Adrenal gland (tissue), 19 donors: ENCODE results near the gene NRAP. TPM values are rescaled to one million over a fixed set of nuclear protein-coding genes. Genes with fewer than 3 reads are reported as not detected.

Experiments
- DNase-seq, 7 donors: peaks; one replicate each; pipeline ENCODE4 v3.0.0-alpha.2; 2019 to 2020
- H3K27ac ChIP-seq, 5 donors: fragments of 200-600 bp; sonication (generic) in 4 of 5; 1 replicate in 3 of 5; 2 replicates in 2 of 5; pipeline versions ENCODE4 v1.5.1 to v1.8.0; 2016 to 2020; ENCODE audit warnings: mild to moderate bottlenecking in 1 of 5
- H3K27me3 ChIP-seq: fragments of 200-600 bp; 2 replicates; pipeline ENCODE4 v1.8.0; 2021
- H3K36me3 ChIP-seq, 2 donors: fragments of 200-600 bp; replicated peaks in 1 of 2; 1 replicate in 1 of 2; 2 replicates in 1 of 2; pipeline versions ENCODE4 v1.5.1 to v1.8.0; 2018 to 2022
- H3K4me1 ChIP-seq, 2 donors: fragments of 200-600 bp; replicated peaks in 1 of 2; 1 replicate in 1 of 2; 2 replicates in 1 of 2; pipeline versions ENCODE4 v1.5.1 to v1.8.0; 2018 to 2021
- H3K4me3 ChIP-seq, 4 donors: fragments of 200-600 bp; sonication (generic) in 3 of 4; one replicate each; pipeline ENCODE4 v1.5.1; 2016 to 2018
- H3K9me3 ChIP-seq, 3 donors: fragments of 200-600 bp; sonication (generic) in 1 of 3; replicated peaks in 1 of 3; 1 replicate in 2 of 3; 2 replicates in 1 of 3; pipeline versions ENCODE4 v1.5.1 to v1.8.0; 2016 to 2021
- CTCF ChIP-seq, 6 experiments: fragments of 450-650 bp in 4 of 6; fragments of 200-600 bp in 2 of 6; sonication (generic) in 1 of 6; IDR thresholded peaks; 1 replicate in 5 of 6; 2 replicates in 1 of 6; pipeline versions ENCODE4 v1.5.1 to v1.8.0; 2016 to 2021; ENCODE audit warnings: antibody characterized with exemption in 6 of 6, mild to moderate bottlenecking in 2 of 6, moderate library complexity in 1 of 6
- POLR2A ChIP-seq, 2 donors: fragments of 450-650 bp; IDR thresholded peaks; one replicate each; pipeline ENCODE4 v1.6.1; 2017; ENCODE audit warnings: antibody characterized with exemption in 2 of 2, mild to moderate bottlenecking in 2 of 2, moderate library complexity in 1 of 2
- WGBS, 4 donors: extraction: QIAGEN DNeasy Blood & Tissue Kit in 2 of 4; methylation state at CpG; one replicate each; pipeline versions ENCODE4 v1.1.5 to v1.1.7; 2013 to 2017; 5-methylcytosine and 5-hydroxymethylcytosine counted together
- intact Hi-C, 2 donors: fragments of 100-400 bp; cut with DNase I; formaldehyde crosslinking; loops; one replicate each; pipeline versions ENCODE4 v1.14.1 to v1.15.0; 2022 to 2023
- long read RNA-seq, 10 donors: library from polyadenylated mRNA in 3 of 10; unstranded in 2 of 10; stranded (forward) in 1 of 10; transcript quantifications; one replicate each; pipeline ENCODE4 v2.0.0 and lab custom pipeline, GENCODE V29; 2021 to 2026
- polyA plus RNA-seq, 3 donors: library from polyadenylated mRNA; stranded (reverse); fragments of 200-250 nt in 2 of 3; fragments of 350-450 nt in 1 of 3; fragmentation: Illumina TruSeq in 1 of 3; extraction: RNeasy Lipid Tissue Mini Kit (QIAGEN cat#74804) in 1 of 3; gene quantifications; one replicate each; pipeline ENCODE4 v1.2.3, GENCODE V29; 2013 to 2014
- total RNA-seq, 9 donors: library from RNA; depleted of rRNA in 4 of 9; stranded (reverse); fragments of >200 nt in 4 of 9; fragments of 120-200 nt in 1 of 9; fragmentation: NEBNext Ultra II Directional in 1 of 9; extraction: Animal tissue kit (Norgen Biotek cat#: 25700) in 1 of 9; gene quantifications; one replicate each; pipeline versions ENCODE4 v1.1.0 to v1.2.4, GENCODE V29; 2013 to 2023
- donor health status: healthy with polysubstance abuse.
- donor health status: Bipolar disorder and iron deficiency.
- donor health status: DM: yes; HTN: yes; CAD: no.
- donor health status: DM: no; HTN: no; CAD: no.
- donor health status: DM: no; HTN: no; CAD: no.
- donor health status: DM: yes; HTN: yes; CAD: no.

NRAP gene
- total RNA-seq (1 to 10 TPM in 1 of 9 donors, under 1 TPM in 1, not detected in 7; 0.11 to 2.0 TPM), polyA plus RNA-seq (under 1 TPM in 2 of 3 donors, not detected in 1; 0.03 to 0.08 TPM)
- long read RNA-seq, donor 1, result 0 reads
- long read RNA-seq, donor 2, result 0 reads
- long read RNA-seq, donor 3, result 0 reads
- long read RNA-seq, donor 4, result 0 reads
- long read RNA-seq, donor 5, result 0 reads
- long read RNA-seq, donor 6, result 0 reads
- long read RNA-seq, donor 7, result 0 reads
- long read RNA-seq, donor 8, result 0 reads
- long read RNA-seq, donor 9, result 0 reads
- long read RNA-seq, donor 10, result 0 reads

GRCh38 chr10:113663908-113664307, at the start of gene NRAP:
TSS of gene NRAP (minus strand) at chr10:113664041. CDS start at chr10:113663882, 159 bp downstream.
- intact Hi-C loops, result no loop called here
- Histone ChIP-seq H3K9me3 (no peaks in the 10 kb centered on the region), H3K27ac (no peak within 1 kb of the TSS), H3K36me3 (no peaks in the 10 kb centered on the region), H3K4me1 (no peaks in the 10 kb centered on the region), H3K27me3 (peaks cover 5% of the 10 kb centered on the region), H3K4me3 (no peak within 1 kb of the TSS)
- WGBS, 4 donors, result 80 to 87% (median 84%) methylated on average over 5 of the region's 5 CpGs
- TF ChIP-seq POLR2A (IDR thresholded peaks at IDR 0.05) (no peak), CTCF (IDR thresholded peaks at IDR 0.05) (no peak)
- DNase-seq, result no peak

DNA sequence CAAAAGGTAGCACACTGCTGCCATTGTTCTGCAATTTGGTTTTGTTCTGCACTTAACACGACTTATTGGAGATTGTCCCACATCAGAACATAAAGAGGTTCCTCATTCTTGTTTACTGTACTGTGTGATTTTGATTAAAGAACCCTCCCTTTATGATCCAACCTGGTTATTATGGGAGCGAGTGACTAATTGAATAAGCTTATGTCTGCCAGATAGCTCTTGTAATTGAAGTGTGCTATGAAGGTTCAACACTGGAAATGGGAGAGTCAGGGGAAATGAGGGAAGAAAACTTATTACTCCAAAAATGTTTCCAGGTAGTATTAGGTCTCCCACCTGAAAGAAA, 49.8 kb upstream of the NRAP start:
- no peak for DNase-seq

GRCh38 chr10:113712755-113713639, 49.2 kb upstream of the NRAP start:
- Histone ChIP-seq H3K9me3 (no peaks in the 10 kb centered on the region), H3K27me3 (no peaks in the 10 kb centered on the region), H3K4me3 (no peak overlapping the region), H3K36me3 (no peaks in the 10 kb centered on the region), H3K27ac (no peak overlapping the region), H3K4me1 (peaks cover 0 to 18% of the 10 kb centered on the region in 2 donors)
- TF ChIP-seq CTCF (IDR thresholded peaks at IDR 0.05) (no peak), POLR2A (IDR thresholded peaks at IDR 0.05) (no peak)
- intact Hi-C loops, result no loop called here
- DNase-seq, result no peak
- WGBS, 4 donors, result 85 to 94% (median 88%) methylated on average over 8 of the region's 8 CpGs

More for the DNA sequence above, 49.8 kb upstream of the NRAP start:
- intact Hi-C loops, result no loop called here
- Histone ChIP-seq H3K9me3 (no peaks in the 10 kb centered on the region), H3K27me3 (no peaks in the 10 kb centered on the region), H3K36me3 (no peaks in the 10 kb centered on the region), H3K27ac (no peak overlapping the region), H3K4me1 (peaks cover 0 to 18% of the 10 kb centered on the region in 2 donors), H3K4me3 (no peak overlapping the region)
- no peak for TF ChIP-seq CTCF (IDR thresholded peaks at IDR 0.05)
- TF ChIP-seq POLR2A (IDR thresholded peaks at IDR 0.05), result no peak
- 80 to 84% (median 83%) methylated on average over 2 of the region's 2 CpGs for WGBS, 4 donors

DNA sequence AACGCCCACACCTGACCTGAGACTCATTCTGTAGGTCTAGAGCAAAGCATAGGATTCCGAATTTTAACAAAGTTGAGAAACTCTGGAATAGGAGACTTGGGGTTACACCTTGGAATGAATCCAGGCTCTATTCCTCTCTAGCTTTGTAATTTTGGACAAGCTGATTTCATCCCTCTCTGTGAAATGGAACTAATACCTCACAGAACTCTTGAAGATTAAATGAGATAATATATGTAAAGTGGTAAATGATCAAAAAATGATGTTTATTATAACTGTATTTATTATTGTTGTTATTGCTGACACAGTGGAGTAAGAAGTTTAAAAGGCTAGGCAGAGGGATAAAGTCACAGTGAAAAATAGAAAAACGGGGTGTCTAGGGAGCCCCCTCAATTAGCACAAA, 48.2 kb upstream of the NRAP start:
- H3K27ac ChIP-seq, result no peak overlapping the region
- no peaks in the 10 kb centered on the region for H3K36me3 ChIP-seq
- intact Hi-C loops, result no loop called here
- H3K27me3 ChIP-seq, result no peaks in the 10 kb centered on the region
- peaks cover 0 to 18% of the 10 kb centered on the region in 2 donors for H3K4me1 ChIP-seq
- TF ChIP-seq CTCF (IDR thresholded peaks at IDR 0.05) (no peak), POLR2A (IDR thresholded peaks at IDR 0.05) (no peak)
- H3K9me3 ChIP-seq, result no peaks in the 10 kb centered on the region
- no peak overlapping the region for H3K4me3 ChIP-seq
- no peak for DNase-seq
- WGBS, 4 donors, result 87 to 93% (median 90%) methylated on average over 3 of the region's 3 CpGs
